HG03139 (cell line): ENCODE results near the gene CPLANE1.
A peak's percentile ranks its signal among the peaks of the same experiment; 100 is the strongest.
"Not testable (repeated sequence)": the region's sequence is repeated elsewhere in the genome, so short reads cannot be mapped to it uniquely, and the experiment has no call there.

Experiments used
- ATAC-seq: cut with Tn5 transposase; IDR thresholded peaks from one replicate; pipeline ENCODE4 v1.9.1; 2021; ENCODE audit not compliant: unreplicated experiment

Gene CPLANE1

DNA sequence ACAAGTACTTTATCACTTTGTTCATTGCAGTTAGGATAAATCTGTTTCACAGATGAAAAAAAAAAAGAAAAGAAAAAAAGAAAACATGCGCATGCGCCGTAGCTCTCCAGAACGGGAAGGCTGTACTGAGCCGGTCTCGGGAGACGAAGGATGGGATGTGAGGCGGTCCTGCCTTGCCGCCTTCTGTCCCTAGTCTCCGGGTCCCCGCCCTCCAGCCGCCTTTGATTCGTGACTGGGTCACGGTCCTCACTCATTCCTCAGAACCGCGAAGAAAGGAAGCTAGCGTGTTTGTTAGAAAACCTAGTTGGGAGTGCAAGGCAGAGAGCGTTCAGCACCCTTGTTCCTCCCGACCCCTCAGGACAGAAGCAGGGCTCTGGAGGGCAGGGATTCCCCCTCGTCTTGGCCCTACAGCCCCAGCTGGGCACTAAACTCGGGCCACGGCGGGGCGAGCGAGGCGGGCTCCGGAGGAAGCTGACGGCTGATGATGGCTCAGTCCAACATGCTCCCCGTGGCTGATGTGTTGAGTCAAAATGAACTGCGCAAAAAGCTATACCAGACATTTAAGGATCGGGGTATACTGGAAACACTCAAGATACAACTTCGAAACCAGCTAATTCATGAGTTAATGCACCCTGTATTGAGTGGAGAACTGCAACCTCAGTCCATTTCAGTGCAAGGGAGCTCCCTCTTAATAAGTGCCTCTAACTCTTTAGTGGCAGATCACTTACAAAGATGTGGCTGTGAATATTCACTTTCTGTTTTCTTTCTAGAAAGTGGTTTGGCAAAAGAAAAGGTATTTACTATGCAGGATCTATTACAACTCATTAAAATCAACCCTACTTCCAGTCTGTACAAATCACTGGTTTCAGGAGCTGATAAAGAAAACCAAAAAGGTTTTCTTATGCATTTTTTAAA, 40.0 kb downstream of the CPLANE1 start:
- ATAC-seq: no peak

DNA sequence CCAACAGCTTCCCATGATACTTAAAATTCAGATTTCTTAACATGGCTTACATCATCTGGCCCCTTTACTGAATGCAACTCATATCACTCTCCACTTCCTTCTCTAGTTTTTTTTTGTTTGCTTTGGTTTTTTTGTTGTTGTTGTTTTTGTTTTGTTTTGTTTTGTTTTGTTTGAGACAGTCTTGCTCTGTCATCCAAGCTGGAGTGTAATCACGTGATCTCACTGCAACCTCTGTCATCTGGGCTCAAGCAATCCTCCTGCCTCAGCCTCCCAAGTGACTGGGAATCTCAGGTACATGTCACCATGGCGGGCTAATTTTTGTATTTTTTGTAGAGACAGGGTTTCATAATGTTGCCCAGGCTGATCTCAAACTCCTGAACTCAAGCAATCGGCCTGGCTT, 41.4 kb downstream of the CPLANE1 start:
- ATAC-seq: no peak

DNA sequence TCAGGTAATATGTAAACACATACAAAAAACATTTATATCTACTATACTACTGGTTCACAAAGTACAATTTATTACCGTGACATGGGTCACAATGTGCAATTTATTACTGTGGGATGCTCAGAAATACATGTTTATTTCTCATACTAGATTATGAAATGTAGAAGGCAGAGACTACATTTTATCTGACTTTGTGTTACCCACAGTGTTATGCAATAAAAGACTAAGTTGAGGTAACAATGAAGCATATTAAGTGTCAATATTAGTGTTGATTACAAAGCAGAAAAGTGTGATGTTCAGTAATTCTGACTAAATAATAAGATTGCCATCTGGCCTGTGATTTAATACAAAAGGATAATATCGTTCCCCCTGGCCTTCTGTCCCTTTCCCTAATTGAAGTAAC, 42.4 kb downstream of the CPLANE1 start:
- ATAC-seq: no peak

DNA sequence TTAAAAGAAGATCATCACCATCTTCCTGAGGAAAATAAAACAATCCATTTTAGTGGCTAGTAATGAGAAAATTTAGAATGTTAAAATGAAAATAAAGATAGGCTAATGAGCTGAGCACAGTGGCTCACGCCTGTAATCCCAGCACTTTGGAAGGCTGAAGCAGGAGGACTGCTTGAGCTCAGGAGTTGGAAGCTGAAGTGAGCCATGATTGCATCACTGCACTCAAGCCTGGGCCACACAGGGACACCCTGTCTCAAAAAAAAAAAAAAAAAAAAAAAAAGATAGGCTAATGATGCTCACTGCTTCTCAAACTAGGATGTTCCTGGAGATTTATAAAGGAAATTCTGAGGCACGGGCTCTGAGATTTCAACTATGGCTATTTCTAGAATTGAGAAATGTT, 50.3 kb downstream of the CPLANE1 start:
- ATAC-seq: no peak

DNA sequence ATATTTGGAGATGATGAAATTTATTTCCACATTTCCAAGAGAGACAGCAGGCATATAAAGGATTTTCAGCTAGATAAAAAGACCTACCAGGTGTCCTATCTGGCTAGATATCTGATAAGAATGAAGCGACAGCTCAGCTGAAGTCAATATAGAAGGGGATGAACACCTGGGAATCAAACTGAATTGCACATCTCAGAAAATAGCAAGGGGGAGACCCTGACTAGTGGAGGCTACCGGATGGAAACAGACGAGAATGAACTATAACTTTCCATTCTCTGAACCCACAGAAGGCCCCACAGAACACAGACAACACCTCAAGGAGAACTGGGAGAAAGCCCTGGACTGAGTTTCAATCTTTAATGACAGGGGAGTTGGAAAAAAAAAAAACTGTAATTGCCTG, 51.1 kb downstream of the CPLANE1 start:
- peak; percentile 39 for ATAC-seq

DNA sequence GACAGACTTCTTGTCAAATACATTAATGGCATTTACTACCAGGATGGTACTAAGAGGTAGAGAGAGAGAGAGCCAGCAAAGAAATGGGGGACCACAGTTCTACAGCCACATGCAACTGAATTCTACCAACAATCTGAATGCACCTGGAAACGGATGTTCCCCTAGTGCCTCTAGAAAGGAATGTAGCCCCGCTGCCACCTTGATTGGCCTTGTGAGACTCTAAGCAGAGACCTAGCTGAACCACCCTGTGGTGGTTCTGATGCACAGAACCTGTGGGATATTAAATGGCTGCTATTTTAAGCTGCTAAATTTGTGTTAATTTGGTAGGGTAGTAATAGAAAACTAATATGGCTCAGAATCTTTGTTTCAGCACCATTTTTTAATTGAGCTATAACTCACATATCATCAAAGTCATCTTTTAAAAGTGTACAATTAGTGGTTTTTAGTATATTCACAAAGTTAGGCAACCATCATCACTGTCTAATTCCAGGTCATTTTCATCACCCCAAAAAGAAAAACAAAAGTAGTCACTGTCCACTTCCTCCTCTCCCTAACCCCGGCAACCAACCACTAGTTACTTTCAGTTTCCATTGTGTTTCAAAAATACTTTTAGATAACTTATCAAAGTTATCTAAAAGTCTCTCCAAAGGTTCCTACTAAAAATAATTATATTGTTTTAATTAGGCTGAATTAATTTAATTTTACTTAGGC, 51.7 kb downstream of the CPLANE1 start:
- peak; percentile 80 for ATAC-seq

DNA sequence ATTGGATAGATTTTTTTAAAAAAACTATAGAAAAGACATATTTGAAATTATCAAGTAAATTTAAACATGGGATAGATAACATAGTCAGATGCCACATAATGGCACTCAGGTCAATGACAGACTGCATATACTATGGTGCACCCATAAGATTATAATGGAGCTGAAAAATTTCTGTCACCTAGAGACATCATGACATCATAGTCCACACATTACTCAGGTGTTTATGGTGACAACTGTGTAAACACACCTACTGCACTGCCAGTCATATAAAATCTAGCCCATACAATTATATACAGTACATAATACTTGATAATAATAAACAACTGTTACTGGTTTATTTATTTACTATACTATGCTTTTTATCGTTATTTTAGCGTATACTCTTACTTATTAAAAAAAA, 58.6 kb downstream of the CPLANE1 start:
- ATAC-seq: no peak

DNA sequence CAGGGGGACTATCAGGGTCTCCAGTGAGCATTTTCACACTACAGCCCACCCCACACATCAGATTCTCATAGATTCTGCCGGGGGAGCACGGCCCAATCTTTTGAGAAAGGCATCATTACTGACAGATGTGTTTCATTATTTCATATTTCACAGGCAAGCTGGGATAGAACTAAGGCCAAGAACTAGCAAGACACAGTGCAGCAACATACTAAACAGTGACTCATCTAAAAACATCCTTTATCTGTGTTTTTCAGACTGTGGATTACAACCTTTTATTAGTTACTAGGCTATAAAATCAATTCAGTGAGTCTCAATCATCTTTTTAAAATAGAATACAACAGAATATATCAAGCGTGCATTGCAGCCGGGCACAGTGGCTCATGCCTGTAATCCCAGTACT, 59.8 kb downstream of the CPLANE1 start:
- ATAC-seq: no peak

DNA sequence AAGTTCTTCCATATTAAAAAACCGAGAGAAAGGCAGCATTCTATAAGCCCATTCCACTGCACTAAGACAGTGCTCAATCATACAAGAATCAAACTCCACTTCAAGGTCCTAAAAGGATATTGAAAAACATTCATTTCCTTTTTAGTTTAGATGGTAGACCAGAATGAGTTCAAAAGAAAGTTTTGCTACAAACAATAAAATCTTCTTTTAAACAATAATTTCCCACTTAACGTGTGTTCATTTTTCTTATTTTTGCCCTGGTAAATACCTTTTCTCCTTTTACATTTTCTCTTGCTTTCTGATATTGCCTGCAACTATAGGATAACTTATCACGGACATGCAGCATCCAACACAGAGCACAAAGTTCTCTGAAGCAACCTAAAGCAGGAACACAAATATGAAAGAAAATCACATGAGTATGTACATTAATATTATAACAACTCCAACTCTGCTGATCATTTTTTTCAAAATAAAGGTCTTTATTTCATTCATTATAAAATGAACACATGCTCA, 61.7 kb downstream of the CPLANE1 start:
- ATAC-seq: no peak

DNA sequence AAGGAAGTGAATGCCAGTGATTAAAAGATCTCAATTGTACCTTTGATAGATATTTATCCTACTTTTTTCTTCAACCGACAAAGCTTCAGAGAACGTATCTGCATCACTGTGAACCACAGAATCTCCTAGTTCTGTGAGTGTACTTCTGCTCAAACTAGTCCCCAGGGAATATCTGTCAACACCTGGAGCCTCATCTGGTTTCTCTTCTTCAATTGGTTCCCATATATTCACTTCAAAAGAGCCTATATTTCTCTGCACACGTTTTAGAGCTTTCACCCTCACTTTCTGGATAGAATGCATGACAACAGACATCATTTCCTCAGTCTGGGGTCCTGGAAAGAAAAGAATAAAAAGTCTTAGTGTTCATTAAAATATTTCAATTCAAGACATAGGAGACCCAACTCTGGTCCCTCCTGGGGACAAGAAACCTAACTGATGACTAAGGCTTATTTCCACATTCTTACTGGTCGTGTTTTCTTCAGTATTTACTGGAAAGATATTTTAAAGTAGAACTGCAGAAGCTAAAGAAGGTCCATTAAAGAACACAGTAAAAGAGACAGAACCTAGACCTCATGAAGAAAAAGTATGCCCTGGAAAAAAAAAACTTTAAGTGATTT, 64.3 kb downstream of the CPLANE1 start:
- ATAC-seq: peak; percentile 81

DNA sequence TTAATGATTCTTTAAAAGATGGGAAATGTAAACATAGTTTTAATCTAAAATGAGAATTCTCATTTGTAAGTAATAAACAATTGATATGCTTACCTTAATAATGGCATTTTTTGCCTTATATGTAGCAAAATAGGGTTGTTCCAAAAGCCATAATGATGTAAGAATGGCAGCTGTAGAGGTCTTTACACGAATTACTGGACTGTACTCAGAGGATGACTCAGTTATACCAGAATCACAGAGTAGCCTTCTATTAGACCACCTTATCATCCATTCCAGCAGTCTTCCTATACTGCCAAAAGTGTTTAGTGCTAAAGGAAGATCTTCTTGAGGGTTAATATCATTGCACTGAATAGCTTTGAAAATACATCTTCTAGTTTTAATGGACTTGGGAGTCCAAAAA, 66.5 kb downstream of the CPLANE1 start:
- ATAC-seq: no peak

DNA sequence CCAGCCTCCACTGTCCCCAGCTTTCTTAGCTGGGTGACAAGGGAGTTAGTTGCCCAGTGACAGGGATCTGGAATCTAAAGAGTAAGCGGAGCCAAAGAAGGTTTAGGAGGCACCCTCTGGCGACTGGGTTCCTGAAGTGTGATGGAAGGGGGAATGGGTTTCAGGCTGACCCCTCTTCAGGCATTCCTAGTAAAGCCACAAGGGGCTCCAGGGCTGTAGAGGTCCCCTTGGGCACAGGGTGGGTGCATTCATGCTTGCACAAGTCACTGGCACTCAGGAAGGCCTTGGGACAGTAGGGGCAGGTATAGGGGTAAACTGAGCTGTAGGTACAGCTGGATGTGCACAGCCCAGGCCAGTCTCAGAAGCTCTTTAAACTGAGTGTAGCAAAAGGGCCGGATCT, 74.2 kb downstream of the CPLANE1 start:
- ATAC-seq: no peak

DNA sequence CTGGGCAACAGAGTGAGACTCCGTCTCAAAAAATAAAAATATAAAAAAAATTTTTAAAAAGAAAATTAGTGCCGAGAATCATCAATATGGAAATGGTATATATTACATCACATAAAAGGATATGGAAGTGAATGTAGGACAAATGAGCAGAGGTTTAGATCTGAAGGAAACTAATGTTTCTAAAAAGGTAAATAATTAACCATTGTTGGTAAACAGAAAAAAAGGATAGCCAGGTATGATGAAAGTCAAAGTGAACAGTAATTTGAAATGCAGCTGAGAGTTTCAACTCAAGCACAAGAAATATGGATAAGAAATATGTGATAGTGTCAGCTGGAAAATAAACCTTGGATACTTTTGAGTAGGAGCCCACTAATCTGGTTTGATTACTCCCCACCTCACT, 76.2 kb downstream of the CPLANE1 start:
- no peak for ATAC-seq

DNA sequence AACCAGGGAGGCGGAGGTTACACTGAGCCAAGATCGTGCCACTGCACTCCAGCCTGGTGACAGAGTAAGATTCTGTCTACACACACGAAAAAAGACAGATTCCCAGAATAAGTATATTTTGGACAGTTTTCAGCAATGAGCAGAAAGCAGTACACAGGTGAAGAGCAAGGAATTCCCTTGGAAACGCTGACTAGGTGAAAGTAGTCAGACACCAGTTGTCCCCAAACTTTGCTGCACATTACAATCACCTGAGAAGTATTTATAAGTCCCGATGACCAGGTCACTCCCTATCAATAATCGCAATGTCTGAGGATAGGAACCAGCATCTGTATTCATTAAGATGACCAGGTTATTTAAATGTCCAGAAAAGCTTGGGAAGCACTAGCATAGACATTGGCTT, 78.3 kb downstream of the CPLANE1 start:
- ATAC-seq: no peak

DNA sequence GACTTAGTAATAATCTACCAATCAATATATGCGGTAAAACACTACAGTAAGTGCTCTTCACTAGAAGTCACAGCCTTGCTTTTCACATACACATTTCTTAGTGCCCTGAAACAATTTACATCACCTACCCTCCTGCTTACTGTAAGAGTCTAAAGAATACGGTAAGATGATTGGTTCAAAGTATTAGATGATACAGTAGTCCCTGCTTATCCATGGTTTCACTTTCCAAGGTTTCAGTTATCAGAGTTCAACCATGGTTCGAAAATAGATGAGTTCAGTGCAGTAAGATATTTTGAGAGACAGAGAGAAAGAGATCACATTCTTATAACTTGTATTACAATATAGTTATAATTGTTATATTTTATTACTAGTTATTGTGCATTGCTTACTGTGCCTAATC, 83.0 kb downstream of the CPLANE1 start:
- ATAC-seq: no peak

DNA sequence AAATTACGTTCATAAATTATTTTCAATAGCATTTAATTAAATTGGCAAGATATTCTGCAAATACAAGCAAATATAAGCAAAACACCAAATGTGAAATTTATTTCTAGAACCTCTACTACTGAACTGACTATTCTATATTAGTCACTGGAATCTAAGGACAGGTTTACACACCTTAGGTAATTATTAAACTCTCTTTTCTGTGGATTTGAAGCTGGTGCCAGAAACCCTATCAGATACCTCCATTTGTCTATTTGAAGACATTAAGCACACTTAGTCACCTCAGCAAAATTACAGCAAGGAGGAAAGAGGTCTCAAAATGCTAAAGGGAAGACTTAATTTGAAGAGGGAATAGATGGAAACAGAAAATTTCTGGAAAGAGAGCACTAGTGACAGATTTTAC, 83.4 kb downstream of the CPLANE1 start:
- ATAC-seq: no peak

DNA sequence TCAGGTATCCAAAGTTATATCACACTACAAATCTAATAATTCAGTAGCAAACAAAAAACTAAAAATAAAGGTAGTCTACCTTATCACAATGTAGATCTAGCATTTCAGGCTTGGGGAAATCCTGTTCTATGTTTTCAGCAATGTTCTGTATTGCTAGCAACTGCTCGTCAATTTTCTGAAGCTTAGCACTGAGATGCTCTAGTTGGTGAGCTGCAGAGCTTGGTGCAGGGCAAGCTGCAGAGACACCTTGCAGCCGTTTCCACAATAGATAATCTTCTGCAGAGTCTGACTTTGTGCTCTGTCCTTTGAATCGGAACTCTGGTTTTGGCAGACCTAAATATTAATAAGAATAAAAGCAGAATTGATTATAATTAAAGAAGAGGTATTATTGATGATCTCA, 95.5 kb downstream of the CPLANE1 start:
- ATAC-seq: no peak

DNA sequence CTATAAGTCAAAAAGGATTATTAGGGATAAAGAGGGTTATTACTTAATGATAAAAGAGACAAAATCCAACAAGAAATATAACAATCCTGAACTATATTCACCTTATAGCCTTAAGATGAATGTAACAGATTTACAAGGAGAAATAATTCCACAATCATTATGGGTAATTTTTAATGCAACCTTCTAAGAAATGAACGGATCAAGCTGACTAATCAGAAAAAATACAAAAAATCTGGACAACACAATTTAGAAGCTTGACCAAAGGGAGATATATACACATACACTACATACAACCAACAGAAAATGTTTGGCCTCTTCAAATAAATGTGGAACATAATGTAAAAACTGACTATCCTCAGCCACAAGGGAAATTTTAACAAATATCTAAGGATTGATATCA, 102.3 kb downstream of the CPLANE1 start:
- no peak for ATAC-seq

DNA sequence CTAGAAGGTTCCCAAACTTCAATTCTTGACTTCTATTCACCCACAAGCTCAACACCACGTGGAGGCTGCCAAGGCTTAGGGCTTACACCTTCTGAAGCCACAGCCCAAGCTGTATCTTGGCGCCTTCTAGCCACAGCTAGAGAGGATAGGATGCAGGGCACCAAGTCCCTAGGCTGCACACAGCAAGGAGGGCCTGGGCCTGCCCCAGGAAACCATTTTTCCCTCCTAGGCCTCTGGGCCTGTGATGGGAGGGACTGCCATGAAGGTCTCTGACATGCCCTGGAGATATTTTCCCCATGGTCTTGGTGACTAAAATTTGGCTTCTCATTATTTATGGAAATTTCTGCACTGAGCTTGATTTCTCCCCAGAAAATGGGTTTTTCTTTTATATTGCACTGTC, 112.5 kb downstream of the CPLANE1 start:
- no peak for ATAC-seq

DNA sequence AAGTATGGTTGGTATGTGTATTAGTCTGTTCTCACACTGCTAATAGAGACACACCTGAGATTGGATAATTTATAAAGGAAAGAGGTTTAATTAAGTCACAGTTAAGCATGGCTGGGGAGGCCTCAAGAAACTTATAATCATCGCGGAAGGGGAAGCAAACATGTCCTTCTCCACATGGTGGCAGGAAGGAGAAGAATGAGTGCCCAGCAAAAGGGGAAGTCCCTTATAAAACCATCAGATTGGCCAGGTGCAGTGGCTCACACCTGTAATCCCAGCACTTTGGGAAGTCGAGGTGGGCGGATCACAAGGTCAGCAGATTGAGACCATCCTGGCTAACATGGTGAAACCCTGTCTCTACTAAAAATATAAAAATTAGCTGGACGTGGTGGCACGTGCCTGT, 113.9 kb downstream of the CPLANE1 start:
- not testable (repeated sequence) for ATAC-seq

DNA sequence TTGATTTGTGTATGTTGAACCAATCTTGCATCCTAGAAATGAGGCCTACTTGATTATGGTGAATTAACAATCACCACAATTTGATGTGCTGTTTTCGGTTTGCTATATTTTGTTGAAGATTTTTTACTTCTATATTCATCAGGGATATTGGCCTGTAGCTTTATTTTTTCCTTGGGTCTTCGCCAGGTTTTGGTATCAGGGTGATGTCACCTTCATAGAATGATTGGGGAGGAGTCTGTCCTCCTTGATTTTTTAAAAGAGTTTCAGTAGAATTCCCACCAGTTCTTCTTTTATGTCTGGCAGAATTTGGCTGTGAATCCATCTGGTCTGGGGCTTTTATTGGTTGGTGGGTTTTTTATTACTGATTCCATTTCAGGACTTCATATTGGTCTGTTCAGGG, 115.2 kb downstream of the CPLANE1 start:
- ATAC-seq: no peak

DNA sequence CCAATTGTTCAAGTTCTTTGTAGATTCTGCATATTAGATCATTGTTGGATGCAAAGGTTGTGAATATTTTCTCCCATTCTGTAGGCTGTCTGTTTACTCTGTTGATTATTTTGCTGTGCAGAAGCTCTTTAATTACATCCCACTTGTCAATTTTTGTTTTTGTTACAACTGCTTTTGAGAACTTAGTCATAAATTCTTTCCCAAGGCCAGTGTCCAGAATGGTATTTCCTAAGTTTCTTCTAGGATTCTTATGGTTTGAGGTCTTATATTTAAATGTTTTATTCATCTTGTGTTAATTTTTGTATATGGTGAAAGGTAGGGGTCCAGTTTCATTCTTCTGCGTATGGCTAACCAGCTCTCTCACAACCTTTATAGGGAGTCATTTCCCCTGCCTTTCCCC, 116.5 kb downstream of the CPLANE1 start:
- no peak for ATAC-seq
